HepG2 (cell line): ENCODE data around the gene PSME3IP1. TPM values are rescaled to one million over a fixed set of nuclear protein-coding genes. Genes with fewer than 3 reads are reported as not detected.
A peak's percentile ranks its signal among the peaks of the same experiment; 100 is the strongest.

Source experiments
- ATAC-seq: fragments of 200-7000 bp; cut with Tn5 transposase; 3 replicates; pipeline ENCODE4 v1.9.1; 2020; ENCODE audit warnings: mild to moderate bottlenecking, moderate library complexity
- BruUV-seq: library from RNA; stranded (reverse); fragments of 400-500 nt; replicated peaks from 2 replicates; lab custom pipeline; 2021; lab: Mats Ljungman, UMichigan
- CTCF ChIA-PET: fragments of 300-600 bp; formaldehyde crosslinking; extraction: SDS; loops from one replicate; lab custom pipeline; 2021; ENCODE audit warnings: low total read pairs, inconsistent platforms, low intra/inter-chr PET ratio; lab: Yijun Ruan, JAX
- POLR2A ChIA-PET: fragments of 350-600 bp; sonication (Branson Sonifier 250); formaldehyde crosslinking; loops from one replicate; lab custom pipeline; 2020; ENCODE audit warnings: antibody characterized with exemption, inconsistent platforms; lab: Yijun Ruan, JAX
- DNase-seq: peaks from one replicate; pipeline ENCODE4 v3.0.0-alpha.2; 2015; ENCODE audit warnings: low spot score
- FAIRE-seq: peaks from 3 replicates; lab custom pipeline; 2011; peaks lifted over from hg19 to GRCh38; lab: Jason Lieb, UNC
- H2AFZ ChIP-seq: one replicate; pipeline ENCODE4 v1.6.1; 2011; ENCODE audit warnings: low read length, inconsistent platforms
- H3K27ac ChIP-seq: fragments of 300-600 bp; 3 replicates; pipeline ENCODE4 v1.8.0; 2011; ENCODE audit warnings: mixed run types, mild to moderate bottlenecking, mixed read lengths, low read length, inconsistent platforms; ENCODE audit not compliant: insufficient read depth; ENCODE audit errors: extremely low read length
- H3K27me3 ChIP-seq, 2 experiments: fragments of 200-600 bp in 1 of 2; 2 replicates in 1 of 2; 3 replicates in 1 of 2; pipeline versions ENCODE4 v1.6.0 to v1.8.0; 2011; ENCODE audit warnings: low read length in 2 of 2, mild to moderate bottlenecking in 2 of 2, moderate library complexity in 2 of 2, inconsistent platforms in 1 of 2; ENCODE audit not compliant: insufficient read depth in 2 of 2, control insufficient read depth in 1 of 2
- H3K36me3 ChIP-seq, 2 experiments: fragments of 200-600 bp in 1 of 2; replicated peaks in 1 of 2; 2 replicates in 1 of 2; 3 replicates in 1 of 2; pipeline versions ENCODE4 v1.5.1 to v1.8.0; 2011; ENCODE audit warnings: low read length in 2 of 2, inconsistent platforms in 1 of 2; ENCODE audit not compliant: insufficient read depth in 2 of 2, control insufficient read depth in 1 of 2
- H3K4me1 ChIP-seq: 2 replicates; pipeline ENCODE4 v1.5.1; 2012; ENCODE audit warnings: low read length, inconsistent platforms; ENCODE audit not compliant: insufficient read depth
- H3K4me2 ChIP-seq: 2 replicates; pipeline ENCODE4 v1.6.0; 2011; ENCODE audit warnings: low read depth, low read length, inconsistent platforms
- H3K4me3 ChIP-seq, 3 experiments: fragments of 200-600 bp in 1 of 3; sonication (generic), shearing (Covaris generic) in 1 of 3; replicated peaks in 1 of 3; 2 replicates each; pipeline ENCODE4 v1.5.1; 2011 to 2016; ENCODE audit warnings: low read length in 3 of 3, inconsistent platforms in 2 of 3, low read depth in 2 of 3, mild to moderate bottlenecking in 2 of 3, control low read depth in 1 of 3, mixed read lengths in 1 of 3; ENCODE audit not compliant: insufficient read depth in 1 of 3
- H3K79me2 ChIP-seq: one replicate; pipeline ENCODE4 v1.6.1; 2011; ENCODE audit warnings: low read length, inconsistent platforms; ENCODE audit not compliant: insufficient read depth
- H3K9ac ChIP-seq: 2 replicates; pipeline ENCODE4 v1.6.0; 2011; ENCODE audit warnings: mild to moderate bottlenecking, low read depth, low read length, inconsistent platforms; ENCODE audit not compliant: insufficient read depth
- H3K9me3 ChIP-seq: 2 replicates; pipeline ENCODE4 v1.5.1; 2012; ENCODE audit warnings: mild to moderate bottlenecking, low read length
- H4K20me1 ChIP-seq: 2 replicates; pipeline ENCODE4 v1.6.0; 2011; ENCODE audit warnings: inconsistent platforms, mild to moderate bottlenecking, low read length, moderate library complexity; ENCODE audit not compliant: insufficient read depth
- ATF1 ChIP-seq: IDR thresholded peaks from 2 replicates; pipeline ENCODE4 v1.6.1; 2016; ENCODE audit warnings: mild to moderate bottlenecking, control low read depth
- ATF7-NPFF ChIP-seq: sonication (generic); formaldehyde crosslinking; IDR thresholded peaks from 2 replicates; pipeline ENCODE4 v1.8.1; 2023; ENCODE audit warnings: mild to moderate bottlenecking, low read depth, missing genetic modification reagents, moderate library complexity
- DZIP1 ChIP-seq: sonication (generic); formaldehyde crosslinking; IDR thresholded peaks from 2 replicates; pipeline ENCODE4 v1.5.0; 2020; ENCODE audit warnings: mild to moderate bottlenecking, missing genetic modification reagents
- FOXC1 ChIP-seq: sonication (generic); formaldehyde crosslinking; IDR thresholded peaks from 2 replicates; pipeline ENCODE4 v1.8.0; 2022; ENCODE audit warnings: mild to moderate bottlenecking, missing genetic modification reagents, borderline replicate concordance
- MYC ChIP-seq: sonication (generic); formaldehyde crosslinking; IDR thresholded peaks from 2 replicates; pipeline ENCODE4 v1.9.0; 2021; ENCODE audit warnings: missing genetic modification reagents, borderline replicate concordance
- PAWR ChIP-seq: sonication (generic); formaldehyde crosslinking; IDR thresholded peaks from 2 replicates; pipeline ENCODE4 v1.4.0; 2020; ENCODE audit warnings: missing genetic modification reagents, mild to moderate bottlenecking, borderline replicate concordance
- ZBTB49 ChIP-seq: sonication (generic); formaldehyde crosslinking; IDR thresholded peaks from 2 replicates; pipeline ENCODE4 v1.4.0; 2020; ENCODE audit warnings: missing genetic modification reagents, borderline replicate concordance
- ZFP82 ChIP-seq: sonication (generic); formaldehyde crosslinking; IDR thresholded peaks from 2 replicates; pipeline ENCODE4 v1.5.1; 2020; ENCODE audit warnings: mild to moderate bottlenecking, missing genetic modification reagents, borderline replicate concordance
- ZFP91 ChIP-seq: sonication (generic); formaldehyde crosslinking; IDR thresholded peaks from 2 replicates; pipeline ENCODE4 v1.9.0; 2022; ENCODE audit warnings: missing genetic modification reagents, mild to moderate bottlenecking, borderline replicate concordance
- ZNF512B ChIP-seq: sonication (generic); formaldehyde crosslinking; IDR thresholded peaks from 2 replicates; pipeline ENCODE4 v1.5.1; 2020; ENCODE audit warnings: missing genetic modification reagents, mild to moderate bottlenecking, borderline replicate concordance
- WGBS: methylation state at CpG from one replicate; pipeline ENCODE4 v1.1.6; 2017; ENCODE audit warnings: low lambda C conversion rate; 5-methylcytosine and 5-hydroxymethylcytosine counted together
- in situ Hi-C: cut with HindIII; loops from 2 replicates; pipeline ENCODE4 v1.10.0; 2017; ENCODE audit warnings: low pct_unique_long_range_greater_than_20kb; ENCODE audit not compliant: extremely low pct_ligation_motif_present
- intact Hi-C: fragments of 100-400 bp; cut with micrococcal nuclease; formaldehyde crosslinking; loops from one replicate; pipeline ENCODE4 v1.10.0; 2022; ENCODE audit not compliant: unreplicated experiment
- polyA plus RNA-seq, 8 experiments: library from polyadenylated mRNA; depleted of rRNA in 3 of 8; stranded (reverse) in 7 of 8; unstranded in 1 of 8; fragments of >200 nt; fragmentation: Illumina TruSeq in 4 of 8; extraction: Trizol in 4 of 8; gene quantifications; 2 replicates each; pipeline versions ENCODE4 v1.2.1 to v1.2.3, GENCODE V29; 2011 to 2016; ENCODE audit warnings: low read depth in 4 of 8, missing spikeins in 1 of 8, mixed read lengths in 1 of 8; ENCODE audit not compliant: insufficient read depth in 1 of 8
- total RNA-seq, 5 experiments: library from RNA; depleted of rRNA; stranded (reverse); fragments of >200 nt; fragmentation: Illumina TruSeq; extraction: Trizol; gene quantifications; 2 replicates each; pipeline ENCODE4 v1.2.3, GENCODE V29; 2016; ENCODE audit warnings: low read depth in 1 of 5

PSME3IP1 gene
- total and polyA plus RNA-seq, 2 of the 13 experiments (the other 11 are each of a cell fraction or from before 2014, with no cell fraction given), result 90.8 to 99.8 TPM

- Histone ChIP-seq H3K79me2 (no peaks in the 10 kb centered on the region), H3K4me2 (no peak overlapping the region), H3K27me3 (no peaks in the 10 kb centered on the region), H3K4me1 (peaks cover 26% of the 10 kb centered on the region), H3K9ac (no peak overlapping the region), H3K9me3 (no peaks in the 10 kb centered on the region), H3K4me3 (no peak overlapping the region), H4K20me1 (no peaks in the 10 kb centered on the region), H3K27ac (no peak overlapping the region), H2AFZ (no peak overlapping the region), H3K36me3 (no peaks in the 10 kb centered on the region)
- no peak for ATAC-seq
- in situ Hi-C loops (no loop called here), intact Hi-C loops (no loop called here)
- DNase-seq, result no peak
- BruUV-seq, result no TSS peak
- TF ChIP-seq DZIP1 (CRISPR knock-in tag) (0 out of 2 replicates have a peak, but pooled peaks have one; percentile 15), ZFP82 (CRISPR knock-in tag) (no peak), FOXC1 (no peak), MYC (CRISPR knock-in tag) (no peak), ATF7-NPFF (no peak), PAWR (CRISPR knock-in tag) (no peak), ZNF512B (CRISPR knock-in tag) (no peak), ATF1 (no peak), ZBTB49 (CRISPR knock-in tag) (no peak), ZFP91 (CRISPR knock-in tag) (peak; percentile 61)
- POLR2A ChIA-PET, result no interaction called here
- no peak for FAIRE-seq
- 94% methylated on average over 2 of the region's 2 CpGs for WGBS
- CTCF ChIA-PET, result no interaction called here
Observed at GRCh38 chr16:57144027-57144426, 41.8 kb downstream of the PSME3IP1 start.
